Neural progenitor cell (in vitro differentiated cells): Measurements from ENCODE around the gene EPYC.

Source experiments
- CTCF ChIP-seq: fragments of 200-600 bp; sonication (generic); IDR thresholded peaks from 2 replicates; pipeline ENCODE4 v1.5.1; 2017; ENCODE audit warnings: antibody characterized with exemption, mild to moderate bottlenecking
- EZH2 ChIP-seq: fragments of 200-600 bp; sonication (generic); IDR thresholded peaks from 2 replicates; pipeline ENCODE4 v1.6.1; 2017; ENCODE audit warnings: antibody characterized with exemption, mild to moderate bottlenecking, moderate library complexity
- EZH2phosphoT487 ChIP-seq: fragments of 200-600 bp; sonication (generic); IDR thresholded peaks from 2 replicates; pipeline ENCODE4 v1.6.1; 2017; ENCODE audit warnings: antibody characterized with exemption

- TF ChIP-seq CTCF (no peak), EZH2 (no peak), EZH2phosphoT487 (no peak)
These were observed 67.1 kb downstream of the EPYC start for GRCh38 chr12:90937651-90938050.
